IMR-90 (cell line): ENCODE measurements around the gene DCDC2. TPM values are rescaled to one million over a fixed set of nuclear protein-coding genes. Genes with fewer than 3 reads are reported as not detected.

Experiments used
- ATAC-seq: fragments of 200-7000 bp; cut with Tn5 transposase; 2 replicates; pipeline ENCODE4 v1.9.1; 2020; ENCODE audit warnings: low read depth, mild to moderate bottlenecking, moderate library complexity
- BruUV-seq: library from RNA; stranded (reverse); fragments of 400-500 nt; replicated peaks from 2 replicates; lab custom pipeline; 2021; lab: Mats Ljungman, UMichigan
- CTCF ChIA-PET: fragments of 300-600 bp; formaldehyde crosslinking; extraction: SDS; loops from one replicate; lab custom pipeline; 2021; ENCODE audit warnings: antibody characterized with exemption; lab: Yijun Ruan, JAX
- POLR2A ChIA-PET: fragments of 300-600 bp; sonication (Branson Sonifier 250); formaldehyde crosslinking; loops from one replicate; lab custom pipeline; 2022; ENCODE audit warnings: antibody characterized with exemption; ENCODE audit not compliant: unreplicated experiment; lab: Charles Lee
- DNase-seq: peaks from one replicate; pipeline ENCODE4 v3.0.0; 2013
- H2AFZ ChIP-seq: replicated peaks from 2 replicates; pipeline ENCODE3; 2013; ENCODE audit warnings: low read length, mild to moderate bottlenecking; ENCODE audit not compliant: poor library complexity
- H2AK5ac ChIP-seq: 2 replicates; pipeline ENCODE4 v1.6.1; 2013; ENCODE audit warnings: low read depth, low read length, inconsistent platforms
- H2AK9ac ChIP-seq: replicated peaks from 2 replicates; pipeline ENCODE3; 2013; ENCODE audit warnings: mild to moderate bottlenecking, low read depth, low read length, moderate library complexity; ENCODE audit not compliant: poor library complexity
- H2BK120ac ChIP-seq: 2 replicates; pipeline ENCODE4 v1.6.1; 2013; ENCODE audit warnings: low read depth, low read length, inconsistent platforms
- H2BK15ac ChIP-seq: 3 replicates; pipeline ENCODE4 v1.6.1; 2013; ENCODE audit warnings: low read depth, low read length, inconsistent platforms
- H2BK20ac ChIP-seq: 2 replicates; pipeline ENCODE4 v1.6.1; 2013; ENCODE audit warnings: low read depth, mild to moderate bottlenecking, inconsistent platforms, low read length, moderate library complexity
- H2BK5ac ChIP-seq: 2 replicates; pipeline ENCODE4 v1.6.1; 2013; ENCODE audit warnings: mild to moderate bottlenecking, low read depth, low read length, inconsistent platforms; ENCODE audit not compliant: poor library complexity, severe bottlenecking
- H3K14ac ChIP-seq: replicated peaks from 2 replicates; pipeline ENCODE4 v1.6.1; 2013; ENCODE audit warnings: low read depth, low read length, inconsistent platforms
- H3K18ac ChIP-seq: 2 replicates; pipeline ENCODE4 v1.6.1; 2013; ENCODE audit warnings: low read depth, low read length, control low read depth
- H3K23ac ChIP-seq: 2 replicates; pipeline ENCODE4 v1.6.1; 2013; ENCODE audit warnings: low read depth, low read length, inconsistent platforms
- H3K27ac ChIP-seq: 2 replicates; pipeline ENCODE4 v1.5.1; 2013; ENCODE audit warnings: mild to moderate bottlenecking, control low read depth, low read length; ENCODE audit not compliant: insufficient read depth
- H3K27me3 ChIP-seq: 2 replicates; pipeline ENCODE4 v1.6.1; 2013; ENCODE audit warnings: low read length; ENCODE audit not compliant: control insufficient read depth, insufficient read depth
- H3K36me3 ChIP-seq: 2 replicates; pipeline ENCODE4 v1.6.1; 2013; ENCODE audit warnings: low read length, mixed read lengths; ENCODE audit not compliant: control insufficient read depth, insufficient read depth
- H3K4ac ChIP-seq: 2 replicates; pipeline ENCODE4 v1.6.1; 2013; ENCODE audit warnings: low read depth, low read length, inconsistent platforms
- H3K4me1 ChIP-seq: 2 replicates; pipeline ENCODE4 v1.6.1; 2013; ENCODE audit warnings: low read length, mixed read lengths; ENCODE audit not compliant: control insufficient read depth, insufficient read depth
- H3K4me2 ChIP-seq: 2 replicates; pipeline ENCODE4 v1.6.1; 2013; ENCODE audit warnings: low read depth, mild to moderate bottlenecking, control low read depth, low read length, moderate library complexity
- H3K4me3 ChIP-seq: 2 replicates; pipeline ENCODE4 v1.5.1; 2013; ENCODE audit warnings: low read depth, mild to moderate bottlenecking, control low read depth, low read length, moderate library complexity; ENCODE audit not compliant: insufficient read depth
- H3K56ac ChIP-seq: 2 replicates; pipeline ENCODE4 v1.6.1; 2013; ENCODE audit warnings: low read length, inconsistent platforms; ENCODE audit not compliant: insufficient read depth; ENCODE audit errors: extremely low read depth
- H3K79me1 ChIP-seq, 2 experiments: 2 replicates each; pipeline ENCODE4 v1.6.1; 2013; ENCODE audit warnings: low read length in 2 of 2, inconsistent platforms in 1 of 2, low read depth in 1 of 2
- H3K9ac ChIP-seq: 2 replicates; pipeline ENCODE4 v1.6.1; 2013; ENCODE audit warnings: low read depth, low read length, control low read depth
- H3K9me1 ChIP-seq: 2 replicates; pipeline ENCODE4 v1.6.1; 2013; ENCODE audit warnings: low read length, inconsistent platforms; ENCODE audit not compliant: insufficient read depth
- H3K9me3 ChIP-seq: 2 replicates; pipeline ENCODE4 v1.6.1; 2013; ENCODE audit warnings: low read length; ENCODE audit not compliant: control insufficient read depth, insufficient read depth
- H4K20me1 ChIP-seq: 2 replicates; pipeline ENCODE4 v1.6.1; 2013; ENCODE audit warnings: low read length, inconsistent platforms; ENCODE audit not compliant: insufficient read depth
- H4K5ac ChIP-seq: 2 replicates; pipeline ENCODE4 v1.6.1; 2013; ENCODE audit warnings: mild to moderate bottlenecking, low read depth, low read length, control low read depth
- H4K8ac ChIP-seq, 2 experiments: 2 replicates each; pipeline ENCODE4 v1.6.1; 2013; ENCODE audit warnings: low read depth in 2 of 2, low read length in 2 of 2, control low read depth in 1 of 2, inconsistent platforms in 1 of 2
- H4K91ac ChIP-seq: 2 replicates; pipeline ENCODE4 v1.6.1; 2013; ENCODE audit warnings: low read depth, low read length, inconsistent platforms; ENCODE audit not compliant: insufficient read depth
- BHLHE40 ChIP-seq: fragments of 150-350 bp; IDR thresholded peaks from 2 replicates; pipeline ENCODE4 v1.6.1; 2016; ENCODE audit warnings: mild to moderate bottlenecking, low read depth, low read length
- CEBPB ChIP-seq: IDR thresholded peaks from 2 replicates; pipeline ENCODE4 v1.6.1; 2012; ENCODE audit warnings: low read depth, low read length, improper control_type of control experiment
- CHD1 ChIP-seq: IDR thresholded peaks from 2 replicates; pipeline ENCODE4 v1.6.1; 2012; ENCODE audit warnings: low read depth, low read length, improper control_type of control experiment
- FOS ChIP-seq: fragments of 150-350 bp; IDR thresholded peaks from 2 replicates; pipeline ENCODE4 v1.6.1; 2016; ENCODE audit warnings: low read depth, low read length
- MAFK ChIP-seq: IDR thresholded peaks from 2 replicates; pipeline ENCODE4 v1.6.1; 2012; ENCODE audit warnings: low read depth, low read length, improper control_type of control experiment
- MAZ ChIP-seq: IDR thresholded peaks from 2 replicates; pipeline ENCODE4 v1.6.1; 2012; ENCODE audit warnings: low read depth, mild to moderate bottlenecking, low read length, improper control_type of control experiment, moderate library complexity, borderline replicate concordance
- MXI1 ChIP-seq: IDR thresholded peaks from 2 replicates; pipeline ENCODE4 v1.6.1; 2012; ENCODE audit warnings: low read depth, mild to moderate bottlenecking, low read length, moderate library complexity, borderline replicate concordance
- NFE2L2 ChIP-seq: fragments of 150-350 bp; IDR thresholded peaks from 2 replicates; pipeline ENCODE4 v1.6.1; 2016; ENCODE audit warnings: low read depth, mild to moderate bottlenecking, low read length
- POLR2A ChIP-seq: IDR thresholded peaks from 2 replicates; pipeline ENCODE4 v1.6.1; 2012; ENCODE audit warnings: mild to moderate bottlenecking, low read depth, low read length
- RAD21 ChIP-seq: IDR thresholded peaks from 2 replicates; pipeline ENCODE4 v1.6.1; 2012; ENCODE audit warnings: low read length, improper control_type of control experiment
- RCOR1 ChIP-seq: IDR thresholded peaks from 2 replicates; pipeline ENCODE4 v1.6.1; 2012; ENCODE audit warnings: mild to moderate bottlenecking, low read length, improper control_type of control experiment; ENCODE audit not compliant: insufficient replicate concordance
- RFX5 ChIP-seq: IDR thresholded peaks from 2 replicates; pipeline ENCODE4 v1.8.0; 2012; ENCODE audit warnings: low read depth, mild to moderate bottlenecking, low read length, moderate library complexity
- SMC3 ChIP-seq: fragments of 150-350 bp; IDR thresholded peaks from 2 replicates; pipeline ENCODE4 v1.6.1; 2016; ENCODE audit warnings: low read depth, mild to moderate bottlenecking, antibody characterized with exemption, low read length, moderate library complexity
- WGBS, 2 experiments: methylation state at CpG; one replicate each; pipeline versions ENCODE4 v1.1.5 to v1.1.7; 2013; ENCODE audit warnings: missing lambda C conversion rate in 2 of 2; ENCODE audit not compliant: insufficient read length in 1 of 2; ENCODE audit errors: extremely low coverage in 2 of 2; 5-methylcytosine and 5-hydroxymethylcytosine counted together
- dilution Hi-C: fragments of 300-500 bp; cut with HindIII; formaldehyde crosslinking; loops from one replicate; pipeline ENCODE4 v1.14.3; 2018; ENCODE audit warnings: low sequenced_read_pairs; ENCODE audit not compliant: unreplicated experiment
- in situ Hi-C: fragments of 300-500 bp; cut with MboI; formaldehyde crosslinking; loops from 3 replicates; pipeline ENCODE4 v1.14.3; 2019; ENCODE audit warnings: low sequenced_read_pairs, inconsistent platforms, mixed read lengths
- intact Hi-C: fragments of 100-400 bp; cut with micrococcal nuclease; formaldehyde crosslinking; loops from 2 replicates; pipeline ENCODE4 v1.10.0; 2022
- polyA plus RNA-seq, 3 experiments: library from polyadenylated mRNA; depleted of rRNA; stranded (reverse); fragments of >200 nt; gene quantifications; 2 replicates each; pipeline ENCODE4 v1.2.3, GENCODE V29; 2012; ENCODE audit warnings: low replicate concordance in 1 of 3
- total RNA-seq: library from RNA; depleted of rRNA; stranded (reverse); fragments of >200 nt; gene quantifications from 2 replicates; pipeline ENCODE4 v1.2.3, GENCODE V29; 2012
- TF ChIP-seq, protein P1 (sequence below): conservative IDR thresholded peaks from 2 replicates; pipeline ENCODE4 v1.5.1; 2012; ENCODE audit warnings: mild to moderate bottlenecking, low read depth, low read length, improper control_type of control experiment
- TF ChIP-seq, protein P2 (sequence below): fragments of 150-350 bp; IDR thresholded peaks from 2 replicates; pipeline ENCODE4 v1.6.1; 2017; ENCODE audit warnings: mild to moderate bottlenecking, antibody characterized with exemption, low read length, low read depth
- TF ChIP-seq, protein P3 (sequence below): fragments of 150-350 bp; IDR thresholded peaks from 2 replicates; pipeline ENCODE4 v1.6.1; 2016; ENCODE audit warnings: low read depth, mild to moderate bottlenecking, low read length, moderate library complexity, borderline replicate concordance

The DCDC2 gene
- total and polyA plus RNA-seq, 2 of the 4 experiments (the other 2 are of a cell fraction), result not detected

DNA sequence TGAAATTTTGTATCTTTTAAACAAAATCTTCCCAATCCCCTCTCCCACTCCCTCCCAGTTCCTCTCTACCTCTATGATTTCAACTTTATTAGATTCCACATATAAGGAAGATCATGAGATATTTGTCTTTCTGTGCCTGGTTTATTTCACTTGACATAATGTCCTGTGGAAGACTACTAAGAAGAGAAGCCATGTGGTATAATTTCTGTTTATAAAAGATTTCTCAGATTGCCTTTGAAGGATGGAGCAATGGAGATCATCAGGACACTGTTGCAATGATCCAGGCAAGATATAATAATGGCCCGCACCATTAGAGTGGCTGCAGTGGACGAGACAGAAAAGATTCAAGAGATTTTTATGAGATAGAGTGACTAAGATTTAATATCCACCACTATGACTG lies 218.8 kb downstream of the DCDC2 start:
- no peak overlapping the region for H4K8ac ChIP-seq
- ChIA-PET POLR2A (no interaction called here), CTCF (no interaction called here)
- TF ChIP-seq, protein P1, sequence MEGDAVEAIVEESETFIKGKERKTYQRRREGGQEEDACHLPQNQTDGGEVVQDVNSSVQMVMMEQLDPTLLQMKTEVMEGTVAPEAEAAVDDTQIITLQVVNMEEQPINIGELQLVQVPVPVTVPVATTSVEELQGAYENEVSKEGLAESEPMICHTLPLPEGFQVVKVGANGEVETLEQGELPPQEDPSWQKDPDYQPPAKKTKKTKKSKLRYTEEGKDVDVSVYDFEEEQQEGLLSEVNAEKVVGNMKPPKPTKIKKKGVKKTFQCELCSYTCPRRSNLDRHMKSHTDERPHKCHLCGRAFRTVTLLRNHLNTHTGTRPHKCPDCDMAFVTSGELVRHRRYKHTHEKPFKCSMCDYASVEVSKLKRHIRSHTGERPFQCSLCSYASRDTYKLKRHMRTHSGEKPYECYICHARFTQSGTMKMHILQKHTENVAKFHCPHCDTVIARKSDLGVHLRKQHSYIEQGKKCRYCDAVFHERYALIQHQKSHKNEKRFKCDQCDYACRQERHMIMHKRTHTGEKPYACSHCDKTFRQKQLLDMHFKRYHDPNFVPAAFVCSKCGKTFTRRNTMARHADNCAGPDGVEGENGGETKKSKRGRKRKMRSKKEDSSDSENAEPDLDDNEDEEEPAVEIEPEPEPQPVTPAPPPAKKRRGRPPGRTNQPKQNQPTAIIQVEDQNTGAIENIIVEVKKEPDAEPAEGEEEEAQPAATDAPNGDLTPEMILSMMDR, result no peak
- TF ChIP-seq FOS, result no peak
- no peak for TF ChIP-seq NFE2L2
- TF ChIP-seq SMC3, result no peak
- TF ChIP-seq MAFK, result no peak
- TF ChIP-seq BHLHE40, result no peak
- no peak for TF ChIP-seq RAD21
- TF ChIP-seq MXI1, result no peak
- no peak for TF ChIP-seq CHD1
- TF ChIP-seq MAZ, result no peak
- TF ChIP-seq, protein P2, sequence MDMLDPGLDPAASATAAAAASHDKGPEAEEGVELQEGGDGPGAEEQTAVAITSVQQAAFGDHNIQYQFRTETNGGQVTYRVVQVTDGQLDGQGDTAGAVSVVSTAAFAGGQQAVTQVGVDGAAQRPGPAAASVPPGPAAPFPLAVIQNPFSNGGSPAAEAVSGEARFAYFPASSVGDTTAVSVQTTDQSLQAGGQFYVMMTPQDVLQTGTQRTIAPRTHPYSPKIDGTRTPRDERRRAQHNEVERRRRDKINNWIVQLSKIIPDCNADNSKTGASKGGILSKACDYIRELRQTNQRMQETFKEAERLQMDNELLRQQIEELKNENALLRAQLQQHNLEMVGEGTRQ, result no peak
- TF ChIP-seq, protein P3, sequence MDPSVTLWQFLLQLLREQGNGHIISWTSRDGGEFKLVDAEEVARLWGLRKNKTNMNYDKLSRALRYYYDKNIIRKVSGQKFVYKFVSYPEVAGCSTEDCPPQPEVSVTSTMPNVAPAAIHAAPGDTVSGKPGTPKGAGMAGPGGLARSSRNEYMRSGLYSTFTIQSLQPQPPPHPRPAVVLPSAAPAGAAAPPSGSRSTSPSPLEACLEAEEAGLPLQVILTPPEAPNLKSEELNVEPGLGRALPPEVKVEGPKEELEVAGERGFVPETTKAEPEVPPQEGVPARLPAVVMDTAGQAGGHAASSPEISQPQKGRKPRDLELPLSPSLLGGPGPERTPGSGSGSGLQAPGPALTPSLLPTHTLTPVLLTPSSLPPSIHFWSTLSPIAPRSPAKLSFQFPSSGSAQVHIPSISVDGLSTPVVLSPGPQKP, result no peak
- TF ChIP-seq CEBPB, result no peak
- TF ChIP-seq RFX5, result no peak
- TF ChIP-seq RCOR1, result no peak
- TF ChIP-seq POLR2A, result no peak
- no peak overlapping the region for H3K27ac ChIP-seq
- H3K4me3 ChIP-seq, result no peak overlapping the region
- no peaks in the 10 kb centered on the region for H3K27me3 ChIP-seq
- BruUV-seq, result no TSS peak
- H2BK15ac ChIP-seq, result no peak overlapping the region
- no peaks in the 10 kb centered on the region for H3K9me1 ChIP-seq
- H2BK20ac ChIP-seq, result no peak overlapping the region
- H2AK9ac ChIP-seq, result no peak overlapping the region
- H3K56ac ChIP-seq, result no peak overlapping the region
- H4K5ac ChIP-seq, result no peak overlapping the region
- H3K4ac ChIP-seq, result no peak overlapping the region
- dilution Hi-C loops, result no loop called here
- DNase-seq (no peak), ATAC-seq (no peak)
- in situ Hi-C loops, result no loop called here
- intact Hi-C loops, result no loop called here
- H3K4me2 ChIP-seq, result no peak overlapping the region
- peaks cover 19% of the 10 kb centered on the region for H3K9me3 ChIP-seq
- H2BK5ac ChIP-seq, result no peak overlapping the region
- H3K4me1 ChIP-seq, result no peaks in the 10 kb centered on the region
- no peak overlapping the region for H2AFZ ChIP-seq
- no peak overlapping the region for H2BK120ac ChIP-seq
- H3K18ac ChIP-seq, result no peak overlapping the region
- no CpG with 5 or more reads among the region's 2 CpGs for WGBS, 2 experiments
- no peaks in the 10 kb centered on the region for H3K36me3 ChIP-seq
- no peak overlapping the region for H2AK5ac ChIP-seq
- no peaks in the 10 kb centered on the region for H3K79me1 ChIP-seq
- H3K9ac ChIP-seq, result no peak overlapping the region
- H4K91ac ChIP-seq, result no peak overlapping the region
- no peak overlapping the region for H3K14ac ChIP-seq
- no peak overlapping the region for H3K23ac ChIP-seq
- H4K20me1 ChIP-seq, result no peaks in the 10 kb centered on the region
